GM19099 (cell line): ENCODE measurements around the gene RASSF5.

Experiments
- POLR2A ChIP-seq: IDR thresholded peaks from 3 replicates; pipeline ENCODE4 v1.6.1; 2011; ENCODE audit warnings: low read depth; ENCODE audit not compliant: insufficient read length; ENCODE audit errors: extremely low read depth

Gene RASSF5

GRCh38 chr1:206556047-206556749, 48.9 kb downstream of the RASSF5 start:
- no peak for TF ChIP-seq POLR2A

DNA sequence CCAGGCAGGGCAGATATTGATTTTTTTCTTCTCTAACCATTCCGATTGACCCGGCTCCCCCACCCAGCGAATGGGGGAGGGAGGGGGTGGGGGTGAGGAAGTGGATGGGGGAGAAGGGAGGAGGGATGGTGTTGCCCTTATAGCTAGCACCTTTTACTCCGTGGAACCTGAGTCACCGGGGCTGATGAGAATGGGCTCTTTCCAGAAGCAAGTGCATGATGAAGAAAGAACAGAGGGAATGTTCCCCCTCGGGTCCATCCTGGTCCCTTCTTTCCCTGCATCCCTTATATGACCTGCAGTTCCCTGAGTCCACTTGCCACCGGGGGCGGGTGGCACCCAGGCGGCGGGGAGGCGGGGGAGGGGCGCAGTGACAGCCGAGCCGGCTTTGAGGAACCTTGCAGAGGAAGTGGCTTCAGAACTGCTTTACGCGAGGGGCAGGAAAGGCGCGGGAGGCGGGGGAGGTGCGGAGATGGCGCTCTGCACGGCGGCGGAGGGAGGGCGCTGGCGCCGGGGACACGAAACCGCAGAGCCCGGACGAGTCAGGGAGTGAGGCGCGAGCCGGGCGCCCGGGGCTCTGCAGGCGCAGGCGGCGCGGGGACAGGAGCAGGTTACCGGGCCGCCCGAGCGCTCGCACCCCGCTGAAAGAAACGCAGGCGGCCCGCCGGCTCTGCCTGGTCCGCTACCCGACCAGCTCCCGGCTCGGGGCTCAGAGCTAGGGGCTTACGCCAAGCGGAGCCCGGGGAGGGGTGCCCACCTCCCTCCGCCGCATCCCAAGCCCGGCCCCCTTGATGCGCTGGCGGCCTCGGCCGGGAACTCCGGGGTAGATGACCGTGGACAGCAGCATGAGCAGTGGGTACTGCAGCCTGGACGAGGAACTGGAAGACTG, 49.7 kb downstream of the RASSF5 start:
- peak; percentile 85 for TF ChIP-seq POLR2A

- TF ChIP-seq POLR2A: no peak
Observed at GRCh38 chr1:206557636-206558473, 50.5 kb downstream of the RASSF5 start.

GRCh38 chr1:206558794-206559671, 51.7 kb downstream of the RASSF5 start:
- peak; percentile 15 for TF ChIP-seq POLR2A

DNA sequence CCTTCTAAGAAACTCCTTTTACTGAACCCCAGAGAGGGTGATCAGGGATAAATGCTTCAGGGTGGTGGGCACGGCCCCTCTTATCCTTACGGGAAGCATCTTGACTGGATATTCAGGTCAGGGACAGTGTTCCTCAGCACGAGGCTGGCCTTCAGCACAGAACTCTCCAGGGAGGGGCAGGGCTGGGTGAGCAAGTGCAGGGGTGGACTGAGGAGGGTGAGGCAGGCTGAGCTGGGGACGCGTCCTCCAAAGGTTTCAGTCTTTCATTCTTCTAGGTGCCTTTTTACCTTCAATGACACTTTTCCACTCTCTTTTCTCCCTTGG, 52.3 kb downstream of the RASSF5 start:
- TF ChIP-seq POLR2A: no peak

DNA sequence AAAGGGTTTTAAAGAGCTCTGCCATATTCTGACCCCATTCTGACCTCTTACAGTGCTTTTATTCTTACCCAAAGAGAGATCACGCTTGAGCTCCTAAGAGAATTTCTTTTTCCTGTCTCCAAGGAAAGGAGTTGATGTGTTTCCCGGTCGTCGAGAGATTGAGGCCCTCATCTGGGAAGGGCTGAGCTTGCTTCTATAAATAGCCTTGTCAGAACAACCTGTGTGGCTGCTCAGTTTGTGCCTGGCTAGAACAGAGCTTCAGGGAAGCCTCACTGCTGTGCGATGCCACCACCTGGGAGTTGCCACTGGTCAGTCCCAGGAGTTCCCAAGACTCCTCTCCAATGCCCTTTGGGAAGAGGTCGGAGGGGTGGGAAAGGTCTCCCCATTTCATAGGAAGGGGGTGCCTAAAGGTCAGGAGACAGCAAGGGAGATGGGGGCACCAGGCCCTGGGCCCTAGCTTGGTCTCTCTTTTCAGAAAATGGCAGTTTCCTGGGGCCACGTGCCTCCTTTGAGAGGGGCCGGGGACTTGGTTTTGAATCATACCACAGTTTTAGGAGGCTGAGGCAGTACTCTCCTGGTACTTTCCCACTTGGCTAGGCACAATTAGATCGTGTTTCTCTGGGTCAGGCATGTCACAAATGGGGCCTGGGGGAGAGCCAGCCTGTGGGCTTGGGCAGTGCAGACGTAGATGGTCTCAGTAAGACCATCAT, 52.8 kb downstream of the RASSF5 start:
- no peak for TF ChIP-seq POLR2A

DNA sequence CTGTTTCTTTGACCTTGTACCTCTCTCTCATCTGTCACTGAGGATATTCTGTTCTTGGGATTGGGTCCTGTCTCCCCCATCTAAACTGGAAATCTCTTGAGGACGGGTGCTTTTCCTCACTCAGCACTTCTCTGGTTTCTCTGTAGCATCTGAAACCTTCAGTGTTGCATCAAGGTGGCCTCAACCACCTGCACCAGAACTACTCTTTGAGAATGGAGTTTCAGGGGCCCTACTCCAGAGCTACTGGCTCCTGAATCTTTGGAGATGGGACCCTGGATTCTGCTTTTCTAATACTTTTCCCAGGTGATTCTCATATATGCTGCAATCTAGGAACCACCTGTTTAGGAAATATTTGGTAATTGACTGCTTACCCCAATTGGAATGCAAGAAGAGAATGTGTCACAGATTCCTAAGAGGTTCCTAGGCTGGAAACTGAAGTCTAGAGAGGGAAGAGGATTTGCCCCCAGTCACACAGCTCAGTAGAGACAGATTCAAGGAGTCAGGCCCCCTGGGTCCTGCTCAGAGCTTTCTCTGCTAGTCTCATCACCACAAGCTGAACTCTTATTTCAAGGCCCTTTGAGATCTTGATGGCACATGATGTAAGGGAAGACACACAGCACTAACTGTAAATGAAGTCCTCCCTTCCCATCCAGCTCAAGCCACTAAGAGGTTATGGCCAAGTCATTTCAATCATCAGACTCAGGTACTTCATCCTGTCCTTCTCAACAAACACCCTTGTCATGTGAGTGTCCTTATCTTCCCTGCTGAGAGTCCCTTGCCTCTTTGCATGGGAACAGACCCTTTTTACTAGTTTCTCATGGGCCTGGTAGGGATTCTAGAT, 56.3 kb downstream of the RASSF5 start:
- TF ChIP-seq POLR2A: no peak

DNA sequence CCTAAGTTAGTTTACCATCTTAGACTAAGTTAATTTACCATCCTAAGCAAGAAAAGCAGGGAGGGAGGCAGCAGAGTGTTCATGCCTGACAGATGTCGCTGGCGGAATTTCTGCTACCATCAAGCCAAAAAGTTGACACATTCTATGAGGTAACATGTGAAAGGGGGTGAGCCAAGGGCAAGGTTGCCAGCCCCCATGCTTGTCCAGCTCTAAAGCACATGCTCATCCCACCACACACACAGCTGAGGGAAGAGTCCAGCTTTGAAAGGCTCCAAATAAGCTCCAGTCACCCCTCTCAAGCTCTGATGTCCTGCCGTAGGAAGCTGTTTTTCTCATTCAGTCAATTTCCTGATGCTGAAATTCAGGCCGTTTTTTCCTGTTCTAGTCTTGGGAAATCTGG, 58.7 kb downstream of the RASSF5 start:
- no peak for TF ChIP-seq POLR2A

- no peak for TF ChIP-seq POLR2A
Observed at GRCh38 chr1:206566999-206567398, 59.7 kb downstream of the RASSF5 start.

GRCh38 chr1:206568256-206568655, 60.9 kb downstream of the RASSF5 start:
- TF ChIP-seq POLR2A: no peak

DNA sequence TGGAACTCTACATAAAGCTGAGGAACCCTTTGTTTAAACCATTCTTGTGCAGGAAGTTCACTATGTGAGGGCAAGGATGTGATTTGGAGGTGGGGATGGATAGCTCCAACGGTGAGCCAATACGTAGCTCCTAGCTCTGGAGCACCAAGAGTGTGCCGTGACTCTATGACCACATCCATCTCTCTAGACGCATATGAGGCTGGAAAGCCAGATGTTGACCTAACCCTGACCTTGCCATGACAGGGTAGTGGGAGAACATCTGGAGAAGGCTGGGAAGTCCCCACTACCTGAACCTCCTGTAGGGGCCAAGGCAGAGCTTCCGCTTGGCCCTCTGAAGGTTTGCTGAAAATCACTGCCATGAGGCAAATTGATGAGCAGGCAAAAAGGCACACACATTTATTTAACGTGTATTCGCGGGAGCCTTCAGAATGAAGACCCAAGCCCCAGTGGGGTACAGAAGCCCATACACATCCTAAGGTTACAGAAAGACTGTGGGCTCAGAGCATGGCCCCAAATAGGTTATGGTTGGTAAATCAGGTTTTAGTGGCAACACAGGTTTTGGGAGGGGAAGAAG, 61.5 kb downstream of the RASSF5 start:
- TF ChIP-seq POLR2A: no peak

DNA sequence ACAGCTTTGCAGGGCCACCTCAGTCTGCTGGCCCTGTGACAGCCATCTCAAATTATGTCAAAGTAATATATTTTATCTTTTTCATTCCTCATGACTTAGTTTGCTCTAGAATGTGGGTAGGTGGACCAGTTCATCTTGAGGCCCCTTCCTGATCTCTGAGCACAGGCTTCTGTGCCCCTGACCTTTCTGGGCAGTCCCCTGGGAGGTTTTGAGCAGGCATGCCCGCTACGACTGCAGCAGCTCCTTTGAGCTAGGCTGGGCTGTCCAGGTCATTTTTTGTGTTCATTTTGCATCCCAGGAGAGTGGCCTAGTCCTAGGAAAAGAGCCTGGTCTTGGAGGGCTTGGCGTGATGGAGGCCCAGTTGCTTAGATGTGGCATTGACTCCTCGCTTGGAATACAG, 62.2 kb downstream of the RASSF5 start:
- TF ChIP-seq POLR2A: no peak

DNA sequence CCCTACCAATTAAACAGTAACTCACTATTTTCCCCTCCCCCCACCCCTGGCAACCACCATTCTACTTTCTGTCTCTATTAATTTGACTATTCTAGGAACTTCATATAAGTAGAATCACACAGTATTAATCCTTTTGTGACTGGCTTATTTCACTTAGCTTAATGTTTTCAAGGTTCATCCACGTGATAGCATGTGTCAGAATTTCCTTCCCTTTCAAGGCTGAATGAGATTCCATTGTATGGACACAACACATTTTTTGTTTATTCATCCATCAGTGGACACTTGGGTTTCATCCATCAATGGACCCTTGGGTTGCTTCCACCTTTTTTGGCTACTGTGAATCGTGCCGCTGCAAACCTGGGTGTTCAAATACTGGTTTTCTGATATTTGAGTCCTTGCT, 63.2 kb downstream of the RASSF5 start:
- TF ChIP-seq POLR2A: no peak

DNA sequence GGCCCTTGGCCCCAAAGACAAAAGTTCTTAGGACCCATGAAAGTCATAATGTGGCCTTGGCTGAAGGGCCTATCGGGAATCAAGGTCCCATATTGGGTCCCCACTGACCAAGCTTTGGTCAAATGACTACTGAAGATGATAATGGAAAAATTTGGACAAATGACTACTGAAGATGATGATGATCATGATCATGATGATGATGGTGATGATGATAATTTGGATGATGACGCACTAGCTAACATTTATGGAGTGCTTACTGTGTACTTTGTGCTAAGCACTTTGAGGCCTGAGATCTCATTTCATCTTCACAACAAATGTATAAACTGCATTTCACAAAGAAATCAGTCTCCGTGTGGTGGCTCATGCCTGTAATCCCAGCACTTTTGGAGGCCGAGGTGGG, 65.5 kb downstream of the RASSF5 start:
- no peak for TF ChIP-seq POLR2A
